Loucy (cell line): ENCODE results near the gene CASZ1.

Experiments used
- H2AFZ ChIP-seq: fragments of 200-600 bp; sonication (generic); 2 replicates; pipeline ENCODE4 v1.6.0; 2016; ENCODE audit warnings: antibody characterized with exemption, mild to moderate bottlenecking, low read length, moderate library complexity
- H3F3A ChIP-seq: fragments of 200-600 bp; 2 replicates; pipeline ENCODE4 v1.6.0; 2016; ENCODE audit warnings: antibody characterized with exemption, low read depth, mild to moderate bottlenecking
- H3K27me3 ChIP-seq: fragments of 200-600 bp; sonication (generic); 2 replicates; pipeline ENCODE4 v1.6.1; 2014; ENCODE audit warnings: low read length, mild to moderate bottlenecking; ENCODE audit not compliant: insufficient read depth, poor library complexity, severe bottlenecking
- H3K36me3 ChIP-seq: fragments of 200-600 bp; sonication (generic); 2 replicates; pipeline ENCODE4 v1.6.1; 2016; ENCODE audit warnings: low read length; ENCODE audit not compliant: insufficient read depth
- H3K4me1 ChIP-seq: fragments of 200-600 bp; sonication (generic); 2 replicates; pipeline ENCODE4 v1.5.1; 2014; ENCODE audit warnings: low read length, mild to moderate bottlenecking; ENCODE audit not compliant: insufficient read depth, poor library complexity, severe bottlenecking
- H3K4me2 ChIP-seq: fragments of 200-600 bp; sonication (generic); 2 replicates; pipeline ENCODE4 v1.6.0; 2014; ENCODE audit warnings: antibody characterized with exemption, low read length, low read depth, mild to moderate bottlenecking; ENCODE audit not compliant: poor library complexity, severe bottlenecking
- H3K4me3 ChIP-seq: fragments of 200-600 bp; sonication (generic); 2 replicates; pipeline ENCODE4 v1.5.1; 2014; ENCODE audit warnings: low read length, mild to moderate bottlenecking, mixed read lengths; ENCODE audit not compliant: poor library complexity, severe bottlenecking
- H3K79me2 ChIP-seq: fragments of 200-600 bp; sonication (generic); 2 replicates; pipeline ENCODE4 v1.6.1; 2014; ENCODE audit warnings: low read length; ENCODE audit not compliant: insufficient read depth
- H3K9ac ChIP-seq: fragments of 200-600 bp; sonication (generic); 2 replicates; pipeline ENCODE4 v1.6.0; 2014; ENCODE audit warnings: mild to moderate bottlenecking, low read depth, low read length, moderate library complexity; ENCODE audit not compliant: poor library complexity, severe bottlenecking
- H3K9me2 ChIP-seq: fragments of 200-600 bp; sonication (generic); replicated peaks from 2 replicates; pipeline ENCODE4 v1.6.1; 2016; ENCODE audit warnings: low read depth, low read length, mixed read lengths
- H3K9me3 ChIP-seq: fragments of 200-600 bp; sonication (generic); 2 replicates; pipeline ENCODE4 v1.6.1; 2014; ENCODE audit warnings: mild to moderate bottlenecking, antibody characterized with exemption, low read length, low read depth; ENCODE audit not compliant: insufficient read depth
- H4K20me1 ChIP-seq: fragments of 200-600 bp; sonication (generic); 2 replicates; pipeline ENCODE4 v1.6.0; 2014; ENCODE audit warnings: antibody characterized with exemption, low read length, mild to moderate bottlenecking; ENCODE audit not compliant: insufficient read depth, poor library complexity, severe bottlenecking
- CTCF ChIP-seq: fragments of 200-600 bp; sonication (generic); conservative IDR thresholded peaks from 2 replicates; pipeline ENCODE4 v1.5.1; 2014; ENCODE audit warnings: mild to moderate bottlenecking, antibody characterized with exemption, low read length
- EZH2phosphoT487 ChIP-seq: fragments of 200-600 bp; IDR thresholded peaks from 2 replicates; pipeline ENCODE4 v1.6.1; 2018; ENCODE audit warnings: antibody characterized with exemption, mild to moderate bottlenecking, moderate library complexity, borderline replicate concordance

CASZ1 gene

GRCh38 chr1:10838541-10838940, 42.1 kb upstream of the CASZ1 start:
- Histone ChIP-seq H3K9ac (no peak overlapping the region), H2AFZ (no peak overlapping the region), H3K79me2 (no peaks in the 10 kb centered on the region), H3K4me2 (no peak overlapping the region), H3K9me2 (no peaks in the 10 kb centered on the region), H3K27me3 (no peaks in the 10 kb centered on the region), H3K4me3 (no peak overlapping the region), H4K20me1 (no peaks in the 10 kb centered on the region), H3K9me3 (0 out of 2 replicates have a peak, but pooled peaks cover under 1% of the 10 kb centered on the region), H3K36me3 (no peaks in the 10 kb centered on the region), H3F3A (no peaks in the 10 kb centered on the region), H3K4me1 (peaks cover 4% of the 10 kb centered on the region)
- no peak for TF ChIP-seq CTCF
- TF ChIP-seq EZH2phosphoT487 = no peak

GRCh38 chr1:10836726-10837125, 40.3 kb upstream of the CASZ1 start:
- no peaks in the 10 kb centered on the region for H4K20me1 ChIP-seq
- no peaks in the 10 kb centered on the region for H3K9me3 ChIP-seq
- no peaks in the 10 kb centered on the region for H3F3A ChIP-seq
- H3K36me3 ChIP-seq = no peaks in the 10 kb centered on the region
- no peaks in the 10 kb centered on the region for H3K79me2 ChIP-seq
- H3K4me1 ChIP-seq = peaks cover 4% of the 10 kb centered on the region
- no peaks in the 10 kb centered on the region for H3K27me3 ChIP-seq
- H3K4me3 ChIP-seq = no peak overlapping the region
- no peak overlapping the region for H2AFZ ChIP-seq
- no peaks in the 10 kb centered on the region for H3K9me2 ChIP-seq
- H3K9ac ChIP-seq = no peak overlapping the region
- TF ChIP-seq CTCF (no peak), EZH2phosphoT487 (no peak)
- H3K4me2 ChIP-seq = no peak overlapping the region

- H3F3A ChIP-seq = no peaks in the 10 kb centered on the region
- H4K20me1 ChIP-seq = no peaks in the 10 kb centered on the region
- no peaks in the 10 kb centered on the region for H3K9me2 ChIP-seq
- no peak for TF ChIP-seq EZH2phosphoT487
- TF ChIP-seq CTCF = no peak
- H2AFZ ChIP-seq = no peak overlapping the region
- H3K4me3 ChIP-seq = no peak overlapping the region
- no peak overlapping the region for H3K9ac ChIP-seq
- no peaks in the 10 kb centered on the region for H3K27me3 ChIP-seq
- H3K79me2 ChIP-seq = no peaks in the 10 kb centered on the region
- peaks cover 4% of the 10 kb centered on the region for H3K4me1 ChIP-seq
- H3K4me2 ChIP-seq = no peak overlapping the region
- no peaks in the 10 kb centered on the region for H3K9me3 ChIP-seq
- H3K36me3 ChIP-seq = no peaks in the 10 kb centered on the region
These were observed 39.5 kb upstream of the CASZ1 start for GRCh38 chr1:10835822-10836421.
